Left renal cortex interstitium (tissue), 4 donors: Measurements from ENCODE around the gene MICAL3. TPM values are rescaled to one million over a fixed set of nuclear protein-coding genes. Genes with fewer than 3 reads are reported as not detected.
"Not testable (repeated sequence)": the region's sequence is repeated elsewhere in the genome, so short reads cannot be mapped to it uniquely, and the experiment has no call there.

Experiments used
- DNase-seq, 4 donors: peaks; one replicate each; pipeline ENCODE4 v3.0.0-alpha.2; 2013; ENCODE audit warnings: low read depth in 4 of 4, low spot score in 2 of 4, missing footprints in 1 of 4
- polyA plus RNA-seq, 4 donors: library from polyadenylated mRNA; unstranded; fragments of 120-200 nt; gene quantifications; one replicate each; pipeline ENCODE4 v1.2.1, GENCODE V29; 2013; ENCODE audit not compliant: insufficient read length in 4 of 4

Gene MICAL3
- polyA plus RNA-seq, 4 donors = 18.3 to 45.9 (median 34.2) TPM

- DNase-seq = no peak
Measured at GRCh38 chr22:17775781-17776465, 248.4 kb downstream of the MICAL3 start.

DNA sequence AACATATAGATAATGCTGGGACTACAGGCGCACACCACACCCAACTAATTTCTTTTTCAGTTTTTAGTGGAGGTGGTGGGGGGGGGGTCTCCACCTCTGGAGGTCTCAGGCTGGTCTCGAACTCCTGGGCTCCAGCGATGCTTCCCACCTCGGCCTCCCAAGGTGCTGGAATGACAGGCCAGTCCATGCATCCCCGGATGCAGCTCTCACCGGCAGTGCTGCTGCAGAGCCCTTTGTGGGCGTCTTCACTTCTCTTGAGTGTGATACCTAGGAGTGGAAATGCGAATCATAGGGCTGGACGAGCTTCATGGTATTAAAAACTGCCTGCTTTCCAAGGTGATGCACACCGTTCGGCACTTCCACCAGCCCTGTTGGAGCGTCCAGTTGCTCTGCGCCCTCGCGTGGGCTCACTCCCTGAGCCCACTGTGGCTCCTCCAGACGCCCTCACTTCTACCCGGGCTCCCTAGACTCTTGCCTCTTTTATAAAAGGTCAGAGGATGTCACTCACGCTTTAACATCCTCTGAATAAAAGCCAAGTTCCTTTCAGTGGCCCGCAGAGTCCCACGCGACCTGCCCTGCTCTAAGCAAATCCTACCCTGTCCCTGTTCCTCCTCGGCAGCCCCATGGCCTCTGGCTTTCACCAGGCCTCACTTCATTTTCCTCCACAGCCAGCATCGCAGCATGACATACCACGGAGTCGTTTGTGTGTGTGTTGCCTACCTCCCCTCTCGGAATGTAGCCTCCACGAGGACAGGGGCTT is 249.3 kb downstream of the MICAL3 start:
- DNase-seq = no peak

DNA sequence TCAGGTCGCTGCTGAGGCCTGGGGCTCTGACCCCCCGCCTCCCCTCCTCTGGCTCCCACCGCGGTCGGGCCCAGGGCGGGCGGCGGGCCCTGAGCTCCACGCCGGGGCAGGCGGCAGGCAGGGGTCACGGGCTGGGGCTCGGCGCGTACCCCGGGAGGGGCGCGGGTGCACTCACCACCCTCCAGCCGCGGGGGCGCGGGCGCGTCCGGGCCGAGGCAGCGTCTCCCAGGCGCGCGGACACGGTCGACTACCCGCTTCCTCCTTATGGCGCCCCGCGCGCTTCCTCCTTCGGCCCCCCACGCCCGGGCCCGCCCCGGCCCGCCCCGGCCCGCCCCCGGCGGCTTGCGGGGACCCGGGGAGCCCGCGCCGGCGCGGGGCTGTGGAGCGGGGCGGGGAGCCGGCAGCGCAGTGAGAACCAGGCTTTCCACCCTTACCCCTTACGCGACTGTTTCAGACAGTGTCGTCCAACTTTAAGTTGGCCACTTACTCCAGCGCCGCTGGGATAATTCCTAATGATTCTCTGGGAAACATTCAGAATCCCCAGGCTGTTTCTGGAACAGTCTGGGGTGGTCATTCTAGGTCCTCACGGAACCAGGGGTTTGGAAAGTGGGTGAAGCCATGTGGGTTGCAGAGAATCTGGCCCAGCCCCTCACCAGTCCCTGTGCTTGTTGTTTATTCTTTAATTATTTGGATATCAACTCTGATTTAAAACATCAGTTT is 250.0 kb downstream of the MICAL3 start, which contains the start of gene BID:
Gene BID (minus strand): TSS at position 264 of the 720 bp plus-strand sequence. CDS start 24,353 bp downstream, outside the sequence.
- no peak for DNase-seq

- DNase-seq = no peak
Measured at GRCh38 chr22:17773606-17774205, 250.7 kb downstream of the MICAL3 start.

DNA sequence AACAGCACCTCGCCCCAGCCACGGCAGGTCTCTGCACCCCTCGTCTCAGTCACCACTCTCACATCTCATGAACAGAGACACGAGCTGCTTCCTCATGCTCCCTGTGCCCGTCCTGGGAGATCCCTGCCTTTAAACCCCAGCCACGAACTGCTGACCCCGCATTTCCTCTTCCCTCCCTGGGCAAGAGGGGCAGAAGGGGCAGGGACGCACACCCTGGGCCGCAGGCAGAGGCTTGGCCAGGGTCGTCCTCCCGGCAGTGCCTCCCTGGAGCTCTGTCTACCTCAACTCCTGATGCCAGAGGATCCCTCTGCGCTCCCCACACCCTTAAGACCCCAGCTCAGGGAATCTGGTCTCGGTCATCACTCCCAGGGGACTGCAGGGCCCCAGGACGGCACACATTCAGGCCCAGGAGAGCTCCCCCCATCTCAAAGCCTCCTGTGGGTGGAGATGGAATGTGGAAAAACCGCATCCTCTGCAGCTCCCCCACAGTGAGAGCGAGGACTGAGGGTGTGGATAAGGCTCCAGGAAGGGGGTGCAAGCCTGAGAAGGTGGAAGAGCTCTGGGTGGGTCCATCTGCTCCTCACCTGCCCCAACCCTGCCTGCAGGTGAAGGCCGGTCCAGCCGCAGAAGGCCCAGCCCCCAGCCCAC is 251.3 kb downstream of the MICAL3 start:
- DNase-seq = no peak

- no peak for DNase-seq
Measured at GRCh38 chr22:17772249-17772957, 252.0 kb downstream of the MICAL3 start.

DNA sequence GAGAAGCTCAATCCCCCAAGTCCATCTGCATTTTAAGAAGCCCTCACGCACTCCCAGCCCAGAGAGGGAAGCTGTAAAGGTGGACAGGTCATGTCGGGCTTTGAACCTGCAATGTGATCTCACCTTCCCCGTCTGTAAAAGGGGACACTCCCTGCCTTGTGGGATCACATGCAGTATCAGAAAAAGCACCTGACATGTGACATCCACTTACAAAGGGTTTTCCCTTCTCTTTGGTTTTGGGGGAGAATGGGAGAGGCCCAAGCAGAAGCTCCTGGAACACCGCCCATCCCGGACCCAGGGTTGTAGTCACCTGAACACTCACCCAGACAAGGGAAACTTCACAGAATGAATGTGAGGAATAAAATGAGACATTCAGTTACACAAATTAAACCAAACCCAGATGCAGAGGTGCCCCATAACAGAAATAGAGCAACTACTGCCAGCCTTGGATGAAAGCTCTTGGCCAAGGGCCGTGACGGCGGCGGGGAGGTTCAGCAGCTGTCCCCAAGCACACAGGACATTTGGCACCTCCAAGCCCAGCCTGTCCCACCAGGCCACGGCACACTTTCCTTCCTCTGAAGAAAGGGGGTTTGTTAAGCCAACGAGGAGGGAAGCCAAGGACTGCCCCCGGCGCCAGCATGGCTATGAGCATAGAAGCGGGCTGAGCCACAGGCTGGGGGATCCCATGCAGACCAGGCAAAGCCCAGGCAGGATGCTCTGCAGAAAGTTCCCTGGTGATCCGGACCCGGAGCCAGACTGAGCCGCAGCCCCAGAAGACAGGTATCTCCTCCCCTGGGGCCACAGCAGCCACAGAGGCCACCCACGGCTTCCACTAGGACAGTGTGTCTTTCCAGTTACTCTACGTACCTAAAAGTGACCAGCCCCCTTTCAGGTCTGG is 253.9 kb downstream of the MICAL3 start:
- no peak for DNase-seq

DNA sequence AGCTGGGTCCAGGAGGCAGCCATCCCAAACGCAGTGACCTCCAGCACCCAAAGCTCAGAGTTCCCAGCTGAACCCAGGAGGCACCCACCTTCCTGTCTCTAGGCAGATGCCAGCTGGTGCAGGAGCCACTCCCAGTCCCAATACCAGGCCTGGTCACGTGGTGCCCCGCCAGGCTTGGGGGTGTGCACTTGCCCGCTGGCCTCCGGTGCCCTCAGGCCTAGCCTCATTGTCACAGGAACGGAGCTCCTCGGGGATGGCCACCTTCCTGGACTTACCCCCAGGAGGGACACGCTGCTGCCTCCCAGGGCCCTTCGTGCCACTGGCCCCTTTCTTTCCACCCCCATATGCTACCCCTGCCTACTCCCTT is 254.7 kb downstream of the MICAL3 start:
- DNase-seq = no peak

DNA sequence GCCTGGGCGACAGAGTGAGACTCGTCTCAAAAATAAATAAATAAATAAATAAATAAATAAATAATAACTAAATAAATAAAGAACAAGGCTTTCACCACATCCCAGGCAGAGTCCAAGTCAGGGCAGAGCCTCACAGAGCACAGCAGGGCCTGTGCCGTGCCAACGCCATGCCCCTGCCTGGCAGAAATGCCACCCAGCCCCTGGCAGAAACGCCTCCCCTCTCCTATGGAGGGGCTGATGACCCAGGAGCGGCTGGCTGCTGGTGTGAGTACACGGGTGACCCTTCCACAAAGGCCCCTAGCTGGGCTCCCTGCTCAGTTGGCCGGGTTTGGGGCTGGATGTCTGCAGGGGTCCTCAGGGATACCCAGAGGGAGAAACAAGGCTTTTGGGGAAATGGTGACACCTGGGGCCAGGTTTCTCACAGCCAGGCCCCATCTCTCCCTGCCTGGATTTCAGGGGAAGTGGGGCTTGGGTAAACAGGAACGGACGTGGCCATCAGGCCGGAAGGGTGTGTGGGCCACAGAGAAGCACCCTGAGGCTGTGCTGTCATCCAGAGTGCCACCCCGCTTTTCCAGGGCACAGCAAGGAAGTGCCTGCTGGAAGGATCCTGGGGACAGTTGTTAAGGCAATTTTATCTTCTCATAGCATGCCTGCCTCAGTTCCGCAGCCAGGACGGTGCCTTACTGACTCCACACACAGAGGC is 255.2 kb downstream of the MICAL3 start:
- no peak for DNase-seq

DNA sequence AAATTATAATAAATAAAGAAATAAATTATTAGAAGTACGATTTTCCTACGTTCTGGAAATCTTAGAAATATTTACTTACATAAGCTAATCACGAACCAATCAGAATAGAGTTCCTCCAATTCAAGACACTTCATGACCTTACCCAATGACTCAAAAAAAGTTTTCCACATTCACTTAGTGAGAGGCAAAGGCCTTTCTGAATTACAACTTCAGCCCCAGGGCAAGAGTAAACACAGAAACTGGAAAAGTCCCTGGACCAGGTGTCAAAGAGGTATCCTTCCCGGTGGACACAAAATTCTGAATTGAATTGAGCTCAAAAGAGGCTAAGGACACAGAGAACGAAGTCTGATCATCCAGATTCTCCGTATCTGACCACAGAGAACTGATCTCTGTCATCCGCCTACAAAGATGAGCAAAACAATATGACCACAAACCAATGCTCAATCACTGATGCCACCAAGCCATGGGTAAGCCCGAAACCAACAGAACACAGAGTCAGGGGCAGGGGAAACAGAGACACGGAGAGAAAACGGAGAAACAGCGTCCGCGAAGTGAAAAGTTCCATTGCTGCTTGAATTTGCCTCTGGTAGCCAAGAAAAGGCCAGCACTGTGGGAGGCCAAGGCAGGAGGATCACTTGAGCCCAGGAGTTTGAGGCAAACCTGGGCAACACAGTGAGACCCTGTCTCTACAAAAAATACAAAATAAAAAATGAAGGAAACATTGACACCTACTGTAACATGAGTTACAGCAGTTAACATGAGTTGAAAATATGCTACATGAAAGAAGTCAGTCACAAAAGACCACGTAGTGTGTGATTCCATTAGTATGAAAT is 256.9 kb downstream of the MICAL3 start:
- no peak for DNase-seq

DNA sequence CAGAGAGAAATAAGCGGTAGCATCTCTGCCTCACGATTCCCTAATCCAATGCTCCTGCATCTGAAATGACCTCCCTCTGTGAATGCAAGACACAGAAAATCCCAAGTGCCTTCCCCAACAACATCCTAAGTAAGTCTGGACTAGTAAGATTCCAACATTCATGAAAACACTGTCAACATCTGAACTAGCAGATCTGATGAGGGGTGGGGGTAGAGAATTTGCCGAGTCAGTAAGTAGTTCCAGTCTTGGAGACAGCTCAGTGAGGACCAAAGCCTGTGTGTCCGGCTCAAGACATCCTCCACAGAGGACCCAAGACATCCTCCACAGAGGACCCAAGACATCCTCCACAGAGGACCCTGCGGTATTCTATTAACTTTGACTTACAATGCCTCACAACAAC is 259.5 kb downstream of the MICAL3 start:
- DNase-seq = not testable (repeated sequence)

DNA sequence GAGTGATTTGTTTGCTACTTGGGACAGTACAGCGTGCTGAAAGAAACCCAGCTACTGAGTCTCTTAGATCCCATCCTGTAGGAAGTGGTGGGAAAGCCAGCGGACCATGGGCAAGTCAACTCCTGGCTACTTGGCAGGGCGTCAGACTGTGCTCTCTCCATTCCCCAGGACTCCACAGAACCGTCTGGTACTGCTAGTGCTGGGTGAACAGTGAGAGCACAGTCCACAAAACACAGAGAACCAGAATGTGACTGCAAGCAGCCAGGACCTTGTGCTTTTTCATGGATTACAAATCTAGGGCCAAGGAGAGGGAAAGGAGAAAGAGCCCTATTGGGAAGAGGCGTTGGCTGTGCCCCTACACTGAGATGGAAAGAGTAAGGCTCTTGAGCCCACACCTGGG is 260.3 kb downstream of the MICAL3 start:
- DNase-seq = no peak

- not testable (repeated sequence) for DNase-seq
Measured at GRCh38 chr22:17763442-17763841, 260.9 kb downstream of the MICAL3 start.

GRCh38 chr22:17761138-17761488 is 263.2 kb downstream of the MICAL3 start:
- DNase-seq = no peak

GRCh38 chr22:17754233-17754925 is 270.0 kb downstream of the MICAL3 start:
- DNase-seq = no peak

- DNase-seq = no peak
Measured at GRCh38 chr22:17753401-17753989, 270.9 kb downstream of the MICAL3 start.

GRCh38 chr22:17751596-17751995 is 272.8 kb downstream of the MICAL3 start:
- no peak for DNase-seq
